Activated T-helper 1 cell treated with Interleukin-2 at 50 U/mL for 16 hours (primary cell): ENCODE data around the gene GNRH2.
"Not testable (repeated sequence)": the region's sequence is repeated elsewhere in the genome, so short reads cannot be mapped to it uniquely, and the experiment has no call there.

Source experiments
- DNase-seq: peaks from one replicate; pipeline ENCODE4 v3.0.0-alpha.2; 2020; ENCODE audit warnings: low read depth

The GNRH2 gene, protein sequence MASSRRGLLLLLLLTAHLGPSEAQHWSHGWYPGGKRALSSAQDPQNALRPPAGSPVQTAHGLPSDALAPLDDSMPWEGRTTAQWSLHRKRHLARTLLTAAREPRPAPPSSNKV

GRCh38 chr20:3043322-3043721 lies at the start of gene GNRH2:
GNRH2 (plus strand) TSS chr20:3043622; CDS start chr20:3044415, 793 bp downstream.
- DNase-seq, result no peak

GRCh38 chr20:2995796-2996195 lies 47.6 kb upstream of the GNRH2 start:
- DNase-seq, result no peak

- no peak for DNase-seq
Observed at GRCh38 chr20:2998728-2999127, 44.7 kb upstream of the GNRH2 start.

DNA sequence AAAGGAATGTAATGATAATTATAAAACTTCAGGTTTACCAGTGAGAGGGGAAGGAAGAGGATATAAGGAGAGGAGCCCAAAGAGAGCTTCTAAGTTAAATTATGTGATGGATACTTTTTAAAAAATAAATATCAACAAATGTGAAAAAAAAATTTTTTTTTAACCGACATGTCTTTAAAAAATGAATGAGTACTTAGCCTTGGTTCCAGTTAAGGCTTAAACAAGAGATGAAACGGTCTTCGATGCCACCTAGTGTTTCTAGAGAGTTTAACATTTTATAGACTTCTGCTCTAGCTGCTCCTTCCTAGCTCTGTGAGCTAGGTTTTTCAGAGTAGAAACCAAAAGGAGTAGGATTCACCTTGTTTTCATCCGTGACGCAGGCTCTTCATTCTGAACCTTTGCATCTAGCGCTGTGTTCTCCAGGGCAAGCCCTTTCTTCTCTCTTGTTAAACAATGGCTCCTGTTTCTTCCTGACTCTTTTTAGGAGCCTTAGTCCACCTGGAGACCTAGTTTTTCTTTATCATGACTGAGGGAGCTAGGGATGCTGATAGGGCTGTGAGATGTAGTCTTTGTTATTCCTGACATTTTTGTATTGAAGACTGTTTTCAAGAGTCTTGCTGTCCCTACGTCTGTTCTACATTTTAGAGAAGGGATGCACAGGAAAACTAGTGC lies 42.4 kb upstream of the GNRH2 start:
- no peak for DNase-seq

- no peak for DNase-seq
Observed at GRCh38 chr20:3003416-3003815, 40.0 kb upstream of the GNRH2 start.

- no peak for DNase-seq
Observed at GRCh38 chr20:3010985-3011723, 32.3 kb upstream of the GNRH2 start.

DNA sequence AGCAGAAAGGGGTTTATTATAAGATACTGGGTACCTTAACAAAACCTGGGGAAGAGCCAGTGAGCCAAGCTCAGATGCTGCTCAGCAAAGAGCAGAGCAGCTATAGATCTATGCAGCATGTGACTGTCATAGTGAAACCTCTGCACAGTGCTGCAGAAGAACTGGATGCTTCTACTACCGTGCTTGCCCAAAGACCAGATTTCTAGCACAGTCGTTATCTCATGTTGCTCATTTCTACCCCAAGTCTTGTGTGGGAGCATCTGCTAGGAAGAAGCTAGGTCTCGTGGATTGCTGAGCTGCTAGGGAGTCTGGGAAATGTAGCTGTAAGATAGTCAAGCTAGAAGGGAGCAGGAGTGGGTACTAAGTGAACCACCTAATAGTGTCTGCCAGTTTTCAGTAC lies 31.7 kb upstream of the GNRH2 start:
- no peak for DNase-seq

DNA sequence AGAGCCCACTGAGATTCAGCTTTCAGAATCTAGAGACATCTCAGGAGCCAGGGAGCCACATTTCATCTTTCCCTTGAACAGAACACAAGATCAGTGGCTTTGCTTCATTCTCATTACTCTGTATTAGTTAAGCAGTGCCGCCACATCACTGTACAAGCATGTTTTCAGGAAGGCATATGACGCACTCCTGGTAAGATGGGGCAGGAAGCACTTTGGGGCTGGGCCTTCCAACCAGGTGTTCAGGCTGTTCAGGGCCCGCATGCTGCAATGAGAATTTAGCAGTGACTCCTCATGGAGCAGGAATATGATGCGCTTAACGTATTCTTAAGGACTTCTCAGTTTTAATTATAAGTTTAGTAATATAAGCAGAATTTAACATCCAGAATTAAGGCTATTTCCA lies 29.7 kb upstream of the GNRH2 start:
- DNase-seq, result no peak

GRCh38 chr20:3014179-3014578 lies 29.2 kb upstream of the GNRH2 start:
- no peak for DNase-seq

GRCh38 chr20:3014662-3015061 lies 28.8 kb upstream of the GNRH2 start:
- no peak for DNase-seq

- not testable (repeated sequence) for DNase-seq
Observed at GRCh38 chr20:3015302-3015701, 28.1 kb upstream of the GNRH2 start.

DNA sequence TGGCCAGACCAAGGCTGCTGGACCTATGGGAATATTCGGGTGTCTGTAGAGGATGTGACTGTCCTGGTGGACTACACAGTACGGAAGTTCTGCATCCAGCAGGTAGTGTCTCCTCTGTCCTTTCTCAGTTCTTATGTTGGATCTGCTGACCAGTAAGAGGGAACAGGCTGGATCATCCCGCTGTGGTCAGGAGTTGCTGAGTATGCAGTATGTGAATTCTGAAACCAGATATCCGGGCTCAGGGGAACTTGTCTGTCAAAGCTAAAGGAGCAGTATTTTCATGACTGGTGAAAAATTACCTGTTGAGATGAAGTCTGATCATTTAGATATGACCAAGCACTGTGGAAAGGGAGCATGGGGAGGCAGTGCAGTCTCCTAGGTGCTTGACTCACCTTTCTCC lies 22.1 kb upstream of the GNRH2 start:
- no peak for DNase-seq

- no peak for DNase-seq
Observed at GRCh38 chr20:3021777-3022176, 21.6 kb upstream of the GNRH2 start.

DNA sequence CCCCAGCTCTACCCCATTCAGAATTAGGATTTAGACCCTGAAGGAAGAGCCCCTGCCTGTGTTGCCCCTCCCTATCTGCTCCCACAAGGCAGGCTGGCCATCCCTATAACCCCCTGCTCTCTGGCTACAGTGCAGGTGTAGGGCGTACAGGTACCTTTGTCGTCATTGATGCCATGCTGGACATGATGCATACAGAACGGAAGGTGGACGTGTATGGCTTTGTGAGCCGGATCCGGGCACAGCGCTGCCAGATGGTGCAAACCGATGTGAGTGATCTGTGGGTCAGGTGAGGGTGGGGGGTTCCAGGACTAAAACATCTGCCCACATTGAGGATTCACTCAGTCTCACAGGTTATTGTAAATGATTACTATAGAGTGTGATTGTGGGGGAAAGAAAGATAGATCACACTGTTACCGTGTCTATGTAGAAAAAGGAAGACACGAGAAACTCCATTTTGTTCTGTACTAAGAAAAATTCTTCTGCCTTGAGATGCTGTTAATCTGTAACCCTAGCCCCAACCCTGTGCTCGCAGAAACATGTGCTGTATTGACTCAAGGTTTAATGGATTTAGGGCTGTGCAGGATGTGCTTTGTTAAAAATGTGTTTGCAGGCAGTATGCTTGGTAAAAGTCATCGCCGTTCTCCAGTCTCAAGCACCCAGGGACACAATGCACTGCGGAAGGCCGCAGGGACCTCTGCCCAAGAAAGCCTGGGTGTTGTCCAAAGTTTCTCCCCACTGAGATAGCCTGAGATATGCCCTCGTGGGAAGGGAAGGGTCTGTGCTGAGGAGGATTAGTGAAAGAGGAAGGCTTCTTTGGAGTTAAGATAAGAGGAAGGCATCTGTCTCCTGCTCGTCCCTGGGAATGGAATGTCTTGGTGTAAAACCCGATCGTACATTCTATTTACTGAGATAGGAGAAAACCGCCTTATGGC lies 20.6 kb upstream of the GNRH2 start:
- DNase-seq, result not testable (repeated sequence)

DNA sequence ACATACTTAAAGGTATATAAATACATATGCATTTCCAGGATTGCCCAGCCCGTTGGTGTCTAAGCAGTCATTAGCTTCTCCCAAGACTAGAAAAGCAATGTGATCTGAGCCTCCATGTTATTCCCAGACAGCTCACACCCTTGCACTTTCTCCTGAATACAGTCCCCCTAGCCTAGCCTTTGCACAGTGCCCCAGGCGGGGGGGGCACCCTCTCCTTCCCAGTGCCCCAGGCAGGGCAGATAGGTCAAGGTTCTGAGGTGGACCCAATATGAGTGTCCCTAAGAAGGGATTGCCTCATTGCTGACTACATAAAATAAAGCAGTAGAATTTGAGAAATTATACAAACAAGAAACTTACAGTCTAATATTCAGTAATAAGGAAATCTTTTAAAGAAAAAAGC lies 15.4 kb upstream of the GNRH2 start:
- no peak for DNase-seq

DNA sequence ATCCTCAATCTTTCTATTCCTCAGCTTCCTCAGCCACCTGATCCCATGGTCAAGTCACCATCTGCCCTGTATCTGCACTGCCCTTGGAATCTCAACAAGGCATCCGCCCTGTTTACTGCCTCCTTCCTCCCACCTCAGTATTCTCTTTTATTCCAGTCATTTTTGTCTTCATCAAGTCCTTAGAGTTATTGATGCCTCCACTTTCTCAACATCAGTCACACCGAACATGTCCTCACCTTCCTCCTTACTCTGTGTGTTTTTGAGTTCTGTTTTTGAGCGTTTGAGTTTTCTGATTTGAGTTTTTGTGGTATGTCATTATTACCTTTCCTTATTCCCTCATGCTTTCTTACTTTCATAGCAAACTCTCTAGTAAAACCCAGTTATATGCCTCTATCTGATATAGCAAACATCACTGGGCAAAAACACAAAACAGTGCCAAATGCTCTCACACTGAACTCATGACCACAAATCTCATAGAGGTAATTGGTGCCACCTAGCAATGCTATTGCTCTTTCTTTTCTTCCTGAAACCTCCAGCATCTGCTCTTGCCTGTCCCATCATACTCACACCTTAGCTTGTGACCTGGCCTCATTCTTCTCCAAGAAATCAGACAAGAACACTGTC lies 11.8 kb upstream of the GNRH2 start:
- no peak for DNase-seq

GRCh38 chr20:3032624-3033023 lies 10.8 kb upstream of the GNRH2 start:
- DNase-seq, result no peak

DNA sequence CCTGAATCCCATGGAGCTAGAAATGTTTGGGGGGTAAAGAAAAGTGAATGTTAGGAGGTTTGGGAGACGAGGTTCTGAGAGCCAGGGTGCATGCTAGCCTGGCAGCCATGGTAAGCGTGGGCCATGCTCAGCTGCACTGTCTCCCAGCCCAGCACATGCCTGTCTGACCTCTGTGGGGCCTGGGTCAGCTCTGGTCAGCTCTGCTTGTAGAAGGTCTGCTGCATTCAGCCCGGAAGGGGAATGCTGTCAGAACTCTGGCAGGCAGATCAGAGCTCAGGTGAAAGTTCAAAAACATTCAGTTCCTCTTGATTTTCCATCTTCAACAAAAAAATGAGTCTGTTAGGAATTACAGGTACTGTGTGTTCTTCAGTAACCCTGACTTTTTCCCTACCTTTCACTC lies 5.8 kb upstream of the GNRH2 start:
- DNase-seq, result no peak

- DNase-seq, result no peak
Observed at GRCh38 chr20:3038454-3038853, 5.0 kb upstream of the GNRH2 start.

DNA sequence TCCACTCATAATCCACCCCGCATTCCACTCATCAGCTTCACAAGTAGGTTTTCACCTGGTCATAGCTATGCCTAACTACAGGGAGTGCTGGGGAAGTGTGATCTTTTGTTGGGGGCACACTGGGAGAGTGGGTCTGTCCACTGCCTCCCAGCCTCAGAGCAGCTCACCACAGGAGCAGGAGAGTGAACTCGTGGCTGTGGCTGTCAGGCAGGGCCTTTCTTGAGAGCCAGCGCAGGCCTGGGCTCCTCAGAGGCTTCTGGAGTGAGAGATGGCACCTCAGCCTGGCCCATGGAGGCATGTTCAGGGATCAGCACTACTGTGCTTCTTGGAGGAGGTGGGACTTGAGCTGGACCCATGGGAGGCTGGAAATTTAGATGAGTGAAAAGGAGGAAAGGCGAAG lies 4.0 kb upstream of the GNRH2 start:
- no peak for DNase-seq

- DNase-seq, result no peak
Observed at GRCh38 chr20:3040086-3040485, 3.3 kb upstream of the GNRH2 start.

DNA sequence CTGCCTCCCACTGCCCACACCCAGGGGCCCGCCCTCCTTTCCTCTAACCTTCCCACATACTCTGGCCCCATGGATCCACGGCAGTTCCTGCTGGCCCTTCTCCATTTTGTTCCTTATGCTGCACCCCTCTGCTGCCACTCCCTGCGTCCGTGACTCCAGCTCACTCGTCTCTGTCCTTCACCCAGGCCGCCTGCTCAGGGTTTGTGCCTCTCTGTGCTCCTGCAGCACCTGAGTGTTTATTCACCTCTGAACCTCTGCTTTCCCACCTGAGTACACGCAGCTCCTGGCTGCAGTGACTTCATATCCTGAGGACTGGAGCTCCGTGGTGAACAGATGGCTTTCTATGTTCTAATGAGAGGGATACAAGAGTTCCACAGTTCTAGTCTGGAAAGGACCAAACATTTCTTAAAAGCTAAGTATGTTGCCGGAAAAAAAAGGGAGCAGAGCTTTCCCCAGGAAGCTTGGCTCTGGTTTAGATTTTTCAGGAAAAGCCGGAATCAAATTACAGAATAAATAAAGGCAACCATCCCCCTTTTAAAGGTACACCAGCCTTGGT lies 1.5 kb upstream of the GNRH2 start:
- no peak for DNase-seq
